SK-N-SH (cell line): ENCODE data around the gene CEP162. TPM values are rescaled to one million over a fixed set of nuclear protein-coding genes. Genes with fewer than 3 reads are reported as not detected.
"Not testable (repeated sequence)": the region's sequence is repeated elsewhere in the genome, so short reads cannot be mapped to it uniquely, and the experiment has no call there.

ENCODE experiments used
- CTCF ChIA-PET: fragments of 300-600, 350-600 bp; formaldehyde crosslinking; extraction: SDS; loops from one replicate; lab custom pipeline; 2021; lab: Yijun Ruan, JAX
- POLR2A ChIA-PET: fragments of 350-600 bp; sonication (Branson Sonifier 250); formaldehyde crosslinking; extraction: SDS; loops from one replicate; lab custom pipeline; 2020; ENCODE audit warnings: antibody characterized with exemption, inconsistent platforms; lab: Yijun Ruan, JAX
- DNase-seq: peaks from one replicate; pipeline ENCODE4 v3.0.0; 2012
- H2AFZ ChIP-seq: fragments of 200-600 bp; sonication (generic); 2 replicates; pipeline ENCODE4 v1.8.1; 2016; ENCODE audit warnings: antibody characterized with exemption, mild to moderate bottlenecking, low read depth
- H3F3A ChIP-seq: fragments of 200-600 bp; sonication (generic); replicated peaks from 2 replicates; pipeline ENCODE3; 2016; ENCODE audit warnings: antibody characterized with exemption, mild to moderate bottlenecking; ENCODE audit not compliant: insufficient read depth
- H3K27ac ChIP-seq, 2 experiments: fragments of 200-500 bp in 1 of 2; fragments of 200-600 bp in 1 of 2; sonication (Bioruptor generic) in 1 of 2; sonication (generic), shearing (Covaris generic) in 1 of 2; 2 replicates each; pipeline versions ENCODE4 v1.5.1 to v1.6.1; 2014 to 2016; ENCODE audit warnings: low read depth in 2 of 2, inconsistent platforms in 1 of 2, low read length in 1 of 2, mild to moderate bottlenecking in 1 of 2, mixed read lengths in 1 of 2
- H3K27me3 ChIP-seq: fragments of 200-600 bp; sonication (generic), shearing (Covaris generic); 2 replicates; pipeline ENCODE4 v1.6.1; 2016; ENCODE audit warnings: mixed run types; ENCODE audit not compliant: insufficient read depth
- H3K36me3 ChIP-seq, 2 experiments: fragments of 200-500 bp in 1 of 2; fragments of 200-600 bp in 1 of 2; sonication (Bioruptor generic) in 1 of 2; sonication (generic) in 1 of 2; replicated peaks in 1 of 2; 2 replicates each; pipeline versions ENCODE3 to v1.5.1; 2014 to 2016; ENCODE audit warnings: low read length in 1 of 2, mild to moderate bottlenecking in 1 of 2; ENCODE audit not compliant: insufficient read depth in 2 of 2, control insufficient read depth in 1 of 2
- H3K4me1 ChIP-seq, 2 experiments: fragments of 200-500 bp in 1 of 2; fragments of 200-600 bp in 1 of 2; sonication (Bioruptor generic) in 1 of 2; sonication (generic), shearing (Covaris generic) in 1 of 2; 2 replicates each; pipeline versions ENCODE4 v1.5.1 to v1.6.1; 2014 to 2016; ENCODE audit warnings: low read depth in 1 of 2, low read length in 1 of 2, mixed run types in 1 of 2; ENCODE audit not compliant: insufficient read depth in 2 of 2, control insufficient read depth in 1 of 2
- H3K4me2 ChIP-seq: fragments of 200-600 bp; sonication (generic), shearing (Covaris generic); 2 replicates; pipeline ENCODE4 v1.6.1; 2017; ENCODE audit warnings: mixed run types
- H3K4me3 ChIP-seq, 2 experiments: fragments of 200-500 bp in 1 of 2; fragments of 200-600 bp in 1 of 2; sonication (Bioruptor generic) in 1 of 2; sonication (generic), shearing (Covaris generic) in 1 of 2; 2 replicates each; pipeline versions ENCODE4 v1.5.1 to v1.8.1; 2014 to 2016; ENCODE audit warnings: low read depth in 2 of 2, inconsistent platforms in 1 of 2, low read length in 1 of 2, mild to moderate bottlenecking in 1 of 2, mixed read lengths in 1 of 2, moderate library complexity in 1 of 2
- H3K79me2 ChIP-seq: fragments of 200-600 bp; sonication (generic); 2 replicates; pipeline ENCODE4 v1.8.1; 2017; ENCODE audit warnings: mild to moderate bottlenecking; ENCODE audit not compliant: insufficient read depth
- H3K9ac ChIP-seq: fragments of 200-600 bp; sonication (generic); 2 replicates; pipeline ENCODE4 v1.6.1; 2017; ENCODE audit warnings: mixed run types
- H3K9me2 ChIP-seq: fragments of 200-600 bp; sonication (generic); 2 replicates; pipeline ENCODE4 v1.6.1; 2017; ENCODE audit warnings: mixed run types
- H3K9me3 ChIP-seq: fragments of 200-600 bp; sonication (generic); 2 replicates; pipeline ENCODE4 v1.6.1; 2017; ENCODE audit warnings: mixed run types, mild to moderate bottlenecking, moderate library complexity
- H4K20me1 ChIP-seq: fragments of 200-600 bp; sonication (generic); 2 replicates; pipeline ENCODE4 v1.6.1; 2017; ENCODE audit warnings: mild to moderate bottlenecking, mixed run types; ENCODE audit not compliant: insufficient read depth
- CHD2 ChIP-seq: fragments of 150-350 bp; IDR thresholded peaks from 2 replicates; pipeline ENCODE4 v1.6.1; 2018; ENCODE audit warnings: low read length; ENCODE audit not compliant: partially characterized antibody
- CTCF ChIP-seq: fragments of 200-600 bp; sonication (generic); IDR thresholded peaks from 2 replicates; pipeline ENCODE4 v1.6.1; 2017; ENCODE audit warnings: antibody characterized with exemption, mild to moderate bottlenecking, moderate library complexity
- FOXJ3 ChIP-seq: sonication (generic); formaldehyde crosslinking; IDR thresholded peaks from 2 replicates; pipeline ENCODE4 v1.5.1; 2020; ENCODE audit warnings: mild to moderate bottlenecking, missing genetic modification reagents
- GATA2 ChIP-seq: sonication (generic); formaldehyde crosslinking; IDR thresholded peaks from 2 replicates; pipeline ENCODE4 v1.5.0; 2020; ENCODE audit warnings: mild to moderate bottlenecking, missing genetic modification reagents
- MEF2A ChIP-seq: IDR thresholded peaks from 2 replicates; pipeline ENCODE4 v1.4.0; 2012; ENCODE audit warnings: low read depth, borderline replicate concordance
- NFIC ChIP-seq: IDR thresholded peaks from 2 replicates; pipeline ENCODE4 v1.4.0; 2012; ENCODE audit warnings: borderline replicate concordance
- POLR2AphosphoS5 ChIP-seq: IDR thresholded peaks from 2 replicates; pipeline ENCODE4 v1.6.1; 2012; ENCODE audit warnings: low read depth, low read length
- RAD21 ChIP-seq: IDR thresholded peaks from 2 replicates; pipeline ENCODE4 v1.6.1; 2012; ENCODE audit warnings: mild to moderate bottlenecking, low read length
- REST ChIP-seq: IDR thresholded peaks from 2 replicates; pipeline ENCODE4 v1.6.1; 2012; ENCODE audit warnings: mild to moderate bottlenecking, low read depth, low read length, moderate library complexity
- RFX5 ChIP-seq: IDR thresholded peaks from 2 replicates; pipeline ENCODE4 v1.6.1; 2012; ENCODE audit warnings: mild to moderate bottlenecking, improper control_type of control experiment, low read length
- RXRA ChIP-seq: IDR thresholded peaks from 2 replicates; pipeline ENCODE4 v1.4.0; 2012; ENCODE audit warnings: low read depth, mild to moderate bottlenecking, borderline replicate concordance
- SMC3 ChIP-seq: IDR thresholded peaks from 2 replicates; pipeline ENCODE4 v1.6.1; 2012; ENCODE audit warnings: low read depth, low read length, improper control_type of control experiment
- TAF1 ChIP-seq: IDR thresholded peaks from 2 replicates; pipeline ENCODE4 v1.6.1; 2012; ENCODE audit warnings: low read depth, mild to moderate bottlenecking, low read length, moderate library complexity, borderline replicate concordance
- TCF12 ChIP-seq: IDR thresholded peaks from 2 replicates; pipeline ENCODE4 v1.4.0; 2012
- USF1 ChIP-seq: IDR thresholded peaks from 2 replicates; pipeline ENCODE4 v1.4.0; 2012; ENCODE audit warnings: low read depth, borderline replicate concordance
- WGBS: methylation state at CpG from one replicate; pipeline ENCODE4 v1.1.6; 2017; ENCODE audit warnings: low lambda C conversion rate; 5-methylcytosine and 5-hydroxymethylcytosine counted together
- polyA plus RNA-seq, 3 experiments: library from polyadenylated mRNA; depleted of rRNA; stranded (reverse); fragments of >200 nt; gene quantifications; 2 replicates each; pipeline ENCODE4 v1.2.3, GENCODE V29; 2012

The CEP162 gene
- polyA plus RNA-seq, 1 of the 3 experiments (the other 2 are of a cell fraction) = 1.2 TPM

GRCh38 chr6:84224251-84224650 is 3.2 kb downstream of the CEP162 start:
- no peak overlapping the region for H3K4me2 ChIP-seq
- CTCF ChIA-PET = interaction anchor here (1.0 to 1.7 kb wide), 2 partner anchors 16 to 339 kb away, joined by 3 to 6 read pairs; no protein-coding TSS in a partner anchor

GRCh38 chr6:84223608-84224007 is 3.8 kb downstream of the CEP162 start:
- H3K4me3 ChIP-seq, H2AFZ ChIP-seq, H3F3A ChIP-seq, H3K27me3 ChIP-seq, H4K20me1 ChIP-seq, H3K9me3 ChIP-seq, POLR2A ChIA-PET, H3K4me1 ChIP-seq, H3K79me2 ChIP-seq, H3K9ac ChIP-seq, H3K9me2 ChIP-seq, H3K27ac ChIP-seq, H3K4me2 ChIP-seq, DNase-seq: not testable (repeated sequence)
- CTCF ChIA-PET = interaction anchor here (1.0 to 1.7 kb wide), 2 partner anchors 16 to 338 kb away, joined by 3 to 6 read pairs; no protein-coding TSS in a partner anchor
- H3K36me3 ChIP-seq = peaks cover 0 to 10% of the 10 kb centered on the region in 2 experiments
- WGBS = 97% methylated on average over 5 of the region's 5 CpGs

More at GRCh38 chr6:84224251-84224650, 3.2 kb downstream of the CEP162 start:
- Histone ChIP-seq H3K9me3 (no peaks in the 10 kb centered on the region), H3F3A (no peaks in the 10 kb centered on the region), H2AFZ (no peak overlapping the region), H3K9ac (no peak overlapping the region), H3K27ac (no peak overlapping the region), H4K20me1 (no peaks in the 10 kb centered on the region), H3K4me3 (no peak overlapping the region), H3K36me3 (peaks cover 0 to 6% of the 10 kb centered on the region in 2 experiments), H3K9me2 (no peaks in the 10 kb centered on the region), H3K27me3 (no peaks in the 10 kb centered on the region), H3K79me2 (0 out of 2 replicates have a peak, but pooled peaks cover 9% of the 10 kb centered on the region), H3K4me1 (peaks cover 6% of the 10 kb centered on the region in 2 experiments; a peak in 2 of 4 replicates)
- TF ChIP-seq RFX5 = no peak
- no peak for TF ChIP-seq TAF1
- no peak for TF ChIP-seq RAD21
- POLR2A ChIA-PET = no interaction called here
- DNase-seq = no peak

- no peak overlapping the region for H3K9ac ChIP-seq
- DNase-seq = no peak
- H3K9me3 ChIP-seq = no peaks in the 10 kb centered on the region
- TF ChIP-seq NFIC (no peak), REST (no peak), FOXJ3 (CRISPR knock-in tag) (no peak), GATA2 (no peak), SMC3 (no peak), TCF12 (no peak), CHD2 (no peak), RXRA (no peak), TAF1 (no peak), MEF2A (no peak), CTCF (no peak), POLR2AphosphoS5 (no peak), USF1 (no peak)
- peaks cover 0 to 13% of the 10 kb centered on the region in 2 experiments for H3K36me3 ChIP-seq
- no peaks in the 10 kb centered on the region for H3K9me2 ChIP-seq
- POLR2A ChIA-PET = no interaction called here
- H3K4me3 ChIP-seq = no peak overlapping the region
- H3F3A ChIP-seq = no peaks in the 10 kb centered on the region
- peaks cover 6% of the 10 kb centered on the region in 2 experiments; a peak in 2 of 4 replicates for H3K4me1 ChIP-seq
- H2AFZ ChIP-seq = no peak overlapping the region
- H3K27ac ChIP-seq = no peak overlapping the region
- no peak overlapping the region for H3K4me2 ChIP-seq
- H3K27me3 ChIP-seq = no peaks in the 10 kb centered on the region
- 95% methylated on average over 4 of the region's 4 CpGs for WGBS
- CTCF ChIA-PET = interaction anchor here (1.3 to 3.1 kb wide), 4 partner anchors 10 to 607 kb away, joined by 4 to 31 read pairs (median 7); no protein-coding TSS in a partner anchor
- H3K79me2 ChIP-seq = 0 out of 2 replicates have a peak, but pooled peaks cover 9% of the 10 kb centered on the region
- H4K20me1 ChIP-seq = no peaks in the 10 kb centered on the region
These were observed 5.0 kb downstream of the CEP162 start for GRCh38 chr6:84222426-84222825.
